Stomach (tissue), 4 donors: ENCODE results near the gene GARS1.

Source experiments
- CTCF ChIP-seq, 7 experiments: fragments of 450-650 bp in 4 of 7; fragments of 200-600 bp in 3 of 7; sonication (generic) in 3 of 7; IDR thresholded peaks; one replicate each; pipeline ENCODE4 v1.5.1; 2016 to 2019; ENCODE audit warnings: antibody characterized with exemption in 7 of 7, control low read depth in 2 of 7, mild to moderate bottlenecking in 1 of 7
- EP300 ChIP-seq: sonication (generic); formaldehyde crosslinking; IDR thresholded peaks from one replicate; pipeline ENCODE4 v1.6.1; 2017; ENCODE audit warnings: antibody characterized with exemption
- POLR2A ChIP-seq, 4 donors: fragments of 450-650 bp; IDR thresholded peaks; one replicate each; pipeline ENCODE4 v1.6.1; 2016; ENCODE audit warnings: antibody characterized with exemption in 4 of 4, control low read depth in 2 of 4, mild to moderate bottlenecking in 1 of 4, moderate library complexity in 1 of 4
- POLR2AphosphoS5 ChIP-seq, 3 donors: sonication (generic); formaldehyde crosslinking; IDR thresholded peaks; one replicate each; pipeline ENCODE4 v1.6.1; 2016; ENCODE audit warnings: antibody characterized with exemption in 3 of 3

- no peak for TF ChIP-seq POLR2AphosphoS5 (IDR thresholded peaks at IDR 0.05)
- no peak for TF ChIP-seq CTCF (IDR thresholded peaks at IDR 0.05)
- no peak for TF ChIP-seq POLR2A (IDR thresholded peaks at IDR 0.05)
- TF ChIP-seq EP300, result no peak
Measured at GRCh38 chr7:30567081-30567480, 27.6 kb upstream of the GARS1 start.
